ENCODE data around the gene CHRD.

The CHRD gene

DNA sequence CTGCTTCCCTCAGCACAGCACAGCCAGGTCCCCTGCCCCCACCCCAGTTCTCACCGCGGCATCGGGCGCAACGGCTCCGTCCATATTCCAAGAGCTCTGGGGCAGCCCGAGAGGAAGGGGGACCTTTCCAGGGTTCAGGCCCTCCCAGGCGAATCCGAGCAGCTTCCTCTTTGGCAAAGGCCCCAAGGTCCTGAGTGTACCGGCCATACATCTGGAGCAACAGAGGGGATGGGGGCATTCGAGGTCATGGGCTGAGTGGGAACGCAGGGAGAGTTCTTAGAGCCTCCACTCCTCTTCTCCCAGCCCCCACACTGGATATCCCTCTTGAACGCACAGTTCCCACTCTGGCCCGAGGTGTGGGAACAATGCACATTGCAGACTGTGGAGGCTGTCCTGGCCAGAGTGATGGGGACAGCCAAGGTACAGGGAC is 20.9 kb upstream of the CHRD start:
- Histone ChIP-seq H3K27me3 (ENCODE audit: insufficient read depth, low read depth, severe bottlenecking) (no peaks in the 10 kb centered on the region), H3K27ac (peak overlapping the region; percentile 54), H3K36me3 (peaks cover 31% of the 10 kb centered on the region), H3K9me3 (ENCODE audit: severe bottlenecking) (no peaks in the 10 kb centered on the region), H3K4me3 (ENCODE audit: low read depth, low read length) (no peak overlapping the region)
- no peak for DNase-seq
- TF ChIP-seq, protein P1, sequence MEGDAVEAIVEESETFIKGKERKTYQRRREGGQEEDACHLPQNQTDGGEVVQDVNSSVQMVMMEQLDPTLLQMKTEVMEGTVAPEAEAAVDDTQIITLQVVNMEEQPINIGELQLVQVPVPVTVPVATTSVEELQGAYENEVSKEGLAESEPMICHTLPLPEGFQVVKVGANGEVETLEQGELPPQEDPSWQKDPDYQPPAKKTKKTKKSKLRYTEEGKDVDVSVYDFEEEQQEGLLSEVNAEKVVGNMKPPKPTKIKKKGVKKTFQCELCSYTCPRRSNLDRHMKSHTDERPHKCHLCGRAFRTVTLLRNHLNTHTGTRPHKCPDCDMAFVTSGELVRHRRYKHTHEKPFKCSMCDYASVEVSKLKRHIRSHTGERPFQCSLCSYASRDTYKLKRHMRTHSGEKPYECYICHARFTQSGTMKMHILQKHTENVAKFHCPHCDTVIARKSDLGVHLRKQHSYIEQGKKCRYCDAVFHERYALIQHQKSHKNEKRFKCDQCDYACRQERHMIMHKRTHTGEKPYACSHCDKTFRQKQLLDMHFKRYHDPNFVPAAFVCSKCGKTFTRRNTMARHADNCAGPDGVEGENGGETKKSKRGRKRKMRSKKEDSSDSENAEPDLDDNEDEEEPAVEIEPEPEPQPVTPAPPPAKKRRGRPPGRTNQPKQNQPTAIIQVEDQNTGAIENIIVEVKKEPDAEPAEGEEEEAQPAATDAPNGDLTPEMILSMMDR (IDR thresholded peaks at IDR 0.05; ENCODE audit: low read depth, low read length), result no peak

DNA sequence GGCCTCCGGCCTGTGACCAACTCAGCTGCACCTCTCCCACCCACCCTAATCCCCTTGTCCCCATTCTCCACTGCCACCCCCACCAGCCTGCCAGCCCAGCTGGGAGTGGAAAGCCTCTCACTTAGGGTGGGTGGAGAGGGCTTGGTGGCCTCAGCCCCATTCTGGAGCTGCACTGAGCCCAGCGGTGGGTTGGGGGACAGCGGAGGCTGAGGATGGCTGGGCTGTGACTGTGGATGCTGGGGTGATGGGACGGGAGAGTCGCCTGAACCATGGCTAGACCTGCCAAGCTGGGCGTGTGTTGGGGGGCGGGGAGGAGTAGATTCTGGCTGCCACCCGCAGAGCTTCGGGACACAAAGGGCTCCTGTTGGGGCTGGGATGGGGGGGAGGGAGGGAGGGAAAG is 20.2 kb upstream of the CHRD start:
- DNase-seq, result no peak
- Histone ChIP-seq H3K36me3 (peaks cover 33% of the 10 kb centered on the region), H3K4me3 (ENCODE audit: low read depth, low read length) (no peak overlapping the region), H3K9me3 (ENCODE audit: severe bottlenecking) (no peaks in the 10 kb centered on the region), H3K27ac (no peak overlapping the region; the same call in 1 of the 2 replicates), H3K27me3 (ENCODE audit: insufficient read depth, low read depth, severe bottlenecking) (no peaks in the 10 kb centered on the region)
- TF ChIP-seq, protein P1 (IDR thresholded peaks at IDR 0.05; ENCODE audit: low read depth, low read length), result no peak

DNA sequence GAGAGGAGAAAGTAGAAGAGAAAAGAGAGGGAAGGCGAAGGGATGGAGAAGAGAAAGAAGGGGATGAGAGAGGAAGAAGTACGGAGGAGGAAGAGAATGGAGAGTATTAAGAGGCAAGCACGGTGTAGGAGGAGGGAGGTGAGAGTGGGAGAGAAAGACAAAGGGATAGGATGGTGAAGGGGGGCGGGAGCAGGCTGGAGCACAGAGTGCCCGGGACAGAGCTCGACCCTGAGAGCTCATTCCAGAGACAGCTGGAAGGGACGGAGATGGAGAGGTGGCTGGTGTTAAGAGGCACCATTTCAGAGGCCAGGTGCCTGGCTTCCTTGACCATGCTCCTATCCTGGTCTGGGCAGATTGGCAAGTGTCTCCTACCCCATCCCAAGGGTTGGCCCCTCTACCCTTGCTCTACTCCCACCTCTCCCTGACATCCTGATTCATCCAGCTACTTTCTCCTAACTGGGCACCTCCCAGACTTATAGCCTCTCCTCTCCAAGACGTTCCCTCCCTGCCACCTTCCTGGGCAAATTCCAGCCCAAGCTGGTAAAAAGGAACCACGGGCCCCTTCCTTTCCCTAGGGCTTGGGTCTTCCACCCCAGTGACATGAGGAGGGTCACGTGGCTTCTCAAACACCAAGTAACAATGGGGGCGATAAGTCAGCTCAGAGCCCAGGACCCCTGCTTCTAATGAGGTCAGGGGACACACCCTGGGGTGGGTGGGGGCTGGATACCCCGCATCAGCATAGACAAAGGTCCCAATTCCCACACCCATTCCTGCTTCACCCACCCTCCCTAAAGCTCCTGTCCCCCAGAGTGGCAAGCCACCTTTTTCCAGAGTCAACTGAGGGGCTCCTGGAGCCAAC is 19.6 kb upstream of the CHRD start:
- no peak for DNase-seq
- Histone ChIP-seq H3K4me3 (ENCODE audit: low read depth, low read length) (peak overlapping the region; percentile 91), H3K27ac (no peak overlapping the region), H3K27me3 (ENCODE audit: insufficient read depth, low read depth, severe bottlenecking) (no peaks in the 10 kb centered on the region), H3K9me3 (ENCODE audit: severe bottlenecking) (no peaks in the 10 kb centered on the region), H3K36me3 (peaks cover 37% of the 10 kb centered on the region)
- TF ChIP-seq, protein P1 (IDR thresholded peaks at IDR 0.05; ENCODE audit: low read depth, low read length), result no peak

DNA sequence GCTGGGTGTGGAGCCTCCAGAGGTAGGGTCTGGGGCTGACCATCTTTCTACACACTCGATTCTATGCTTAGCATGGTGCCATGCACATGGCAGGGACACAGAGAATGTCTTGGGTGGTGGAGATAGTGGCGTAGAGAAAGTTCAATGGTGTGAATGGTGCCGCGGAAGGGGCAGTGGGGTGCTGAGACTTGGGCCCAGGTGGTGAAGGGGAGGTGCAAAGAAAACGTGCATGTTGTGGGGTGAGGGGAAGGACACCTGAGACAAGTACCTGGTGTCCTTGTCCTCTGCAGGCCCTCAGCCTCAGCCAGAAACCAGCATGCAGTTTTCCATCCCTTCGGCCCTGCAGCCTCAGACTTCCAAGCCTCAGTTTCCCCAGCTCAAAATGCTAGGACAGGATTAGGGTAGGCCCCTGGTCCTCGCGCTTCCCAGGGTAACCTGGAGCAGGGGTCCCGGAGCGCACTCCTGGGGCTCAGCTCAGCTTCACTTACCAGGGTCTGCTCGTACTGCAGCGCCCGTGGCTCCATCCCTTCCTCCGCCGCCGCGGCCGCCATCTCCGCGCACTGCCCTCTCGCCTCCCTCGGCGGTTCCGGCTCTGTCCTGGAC is 18.8 kb upstream of the CHRD start:
- TF ChIP-seq, protein P1 (IDR thresholded peaks at IDR 0.05; ENCODE audit: low read depth, low read length), result no peak
- DNase-seq, result no peak
- Histone ChIP-seq H3K4me3 (ENCODE audit: low read depth, low read length) (peak overlapping the region; percentile 91), H3K27ac (peak overlapping the region; percentile 97), H3K9me3 (ENCODE audit: severe bottlenecking) (no peaks in the 10 kb centered on the region), H3K36me3 (peaks cover 38% of the 10 kb centered on the region), H3K27me3 (ENCODE audit: insufficient read depth, low read depth, severe bottlenecking) (no peaks in the 10 kb centered on the region)

DNA sequence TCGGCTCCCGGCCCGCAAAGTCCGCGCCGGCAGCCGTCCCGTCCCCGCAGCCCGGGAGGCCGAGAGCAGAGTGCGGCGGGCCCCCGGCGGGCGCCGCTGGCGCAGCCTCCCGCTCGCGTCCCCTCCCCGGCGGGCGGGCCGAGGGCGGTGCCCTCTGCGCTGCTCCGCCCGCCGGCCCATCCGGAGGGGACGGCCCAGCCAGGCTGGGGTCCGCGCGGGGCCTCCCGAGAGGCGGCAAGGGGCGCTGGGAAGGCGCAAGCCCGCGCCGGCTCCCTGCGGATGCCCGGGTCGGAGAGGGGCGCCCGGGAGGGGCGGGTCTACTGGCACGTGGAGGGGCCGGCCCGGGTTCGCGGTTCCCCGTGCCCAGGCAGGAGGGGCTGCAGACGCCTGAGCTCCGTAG is 18.3 kb upstream of the CHRD start, which contains the start of the genes CLCN2 and POLR2H:
TSS of gene CLCN2 (minus strand) at position 74 of the 400 bp plus-strand sequence. CDS start 126 bp downstream, outside the sequence.
TSS of gene POLR2H (plus strand) at position 179 of the 400 bp plus-strand sequence. CDS start 1,783 bp downstream, outside the sequence.
- peak; percentile 65 for DNase-seq

More for the DNA sequence above, 18.3 kb upstream of the CHRD start, which contains the start of the genes CLCN2 and POLR2H:
- TF ChIP-seq, protein P1 (IDR thresholded peaks at IDR 0.05; ENCODE audit: low read depth, low read length), result no peak
- H3K27me3 ChIP-seq (ENCODE audit: insufficient read depth, low read depth, severe bottlenecking), result no peaks in the 10 kb centered on the region
- peaks cover 40% of the 10 kb centered on the region for H3K36me3 ChIP-seq
- H3K27ac ChIP-seq, result peak within 1 kb of the TSS; percentile 97
- H3K4me3 ChIP-seq (ENCODE audit: low read depth, low read length), result peak within 1 kb of the TSS; percentile 91
- no peaks in the 10 kb centered on the region for H3K9me3 ChIP-seq (ENCODE audit: severe bottlenecking)
